WERI-Rb-1 (cell line): ENCODE measurements around the gene TNNC2.

Experiments
- DNase-seq: peaks from one replicate; pipeline ENCODE4 v3.0.0-alpha.2; 2020
- H3K27ac ChIP-seq: fragments of 250-450 bp; sonication (Bioruptor Pico); 2 replicates; pipeline ENCODE4 v1.5.1; 2020; ENCODE audit warnings: mild to moderate bottlenecking, moderate library complexity
- H3K27me3 ChIP-seq: fragments of 250-450 bp; sonication (Bioruptor Pico); 2 replicates; pipeline ENCODE4 v1.5.1; 2021; ENCODE audit warnings: mild to moderate bottlenecking, low read depth, moderate library complexity; ENCODE audit not compliant: insufficient read depth, severe bottlenecking
- H3K36me3 ChIP-seq: fragments of 250-450 bp; sonication (Bioruptor Pico); 2 replicates; pipeline ENCODE4 v1.5.1; 2020; ENCODE audit warnings: mild to moderate bottlenecking, moderate library complexity
- H3K4me3 ChIP-seq: 2 replicates; pipeline ENCODE4 v1.5.1; 2011; ENCODE audit warnings: low read depth, mild to moderate bottlenecking, control low read depth, low read length
- H3K9me3 ChIP-seq: fragments of 250-450 bp; sonication (Bioruptor Pico); 2 replicates; pipeline ENCODE4 v1.5.1; 2021; ENCODE audit warnings: mild to moderate bottlenecking, moderate library complexity; ENCODE audit not compliant: severe bottlenecking
- CTCF ChIP-seq: IDR thresholded peaks from 2 replicates; pipeline ENCODE4 v1.5.1; 2011; ENCODE audit warnings: low read depth, mild to moderate bottlenecking, control low read depth, inconsistent platforms, low read length

Gene TNNC2

GRCh38 chr20:45779011-45779915 lies 47.8 kb downstream of the TNNC2 start:
- Histone ChIP-seq H3K9me3 (no peaks in the 10 kb centered on the region), H3K4me3 (no peak overlapping the region), H3K27me3 (no peaks in the 10 kb centered on the region), H3K27ac (no peak overlapping the region), H3K36me3 (no peaks in the 10 kb centered on the region)
- no peak for TF ChIP-seq CTCF
- DNase-seq = no peak

GRCh38 chr20:45776931-45777330 lies 50.2 kb downstream of the TNNC2 start:
- no peak for DNase-seq
- H3K27me3 ChIP-seq = no peaks in the 10 kb centered on the region
- H3K27ac ChIP-seq = no peak overlapping the region
- TF ChIP-seq CTCF = no peak
- no peak overlapping the region for H3K4me3 ChIP-seq
- H3K36me3 ChIP-seq = no peaks in the 10 kb centered on the region
- H3K9me3 ChIP-seq = no peaks in the 10 kb centered on the region

- DNase-seq = no peak
- Histone ChIP-seq H3K36me3 (no peaks in the 10 kb centered on the region), H3K9me3 (no peaks in the 10 kb centered on the region), H3K27ac (no peak overlapping the region), H3K27me3 (no peaks in the 10 kb centered on the region), H3K4me3 (no peak overlapping the region)
- no peak for TF ChIP-seq CTCF
Measured at GRCh38 chr20:45775411-45775810, 51.7 kb downstream of the TNNC2 start.

- Histone ChIP-seq H3K27me3 (no peaks in the 10 kb centered on the region), H3K9me3 (no peaks in the 10 kb centered on the region), H3K4me3 (no peak overlapping the region), H3K36me3 (no peaks in the 10 kb centered on the region), H3K27ac (no peak overlapping the region)
- no peak for TF ChIP-seq CTCF
- no peak for DNase-seq
Measured at GRCh38 chr20:45774945-45775344, 52.2 kb downstream of the TNNC2 start.
